GM12878 (cell line): ENCODE results near the gene TRABD.

Source experiments
- ASH2L ChIP-seq: fragments of 300-600, 200-600 bp; sonication (generic); IDR thresholded peaks from 2 replicates; pipeline ENCODE4 v1.6.1; 2017; ENCODE audit warnings: low read depth, mild to moderate bottlenecking, borderline replicate concordance
- BCL3 ChIP-seq: IDR thresholded peaks from 2 replicates; pipeline ENCODE4 v1.6.1; 2011; ENCODE audit warnings: borderline replicate concordance, low read depth, mild to moderate bottlenecking, moderate library complexity, low read length; ENCODE audit not compliant: insufficient read depth, poor library complexity, severe bottlenecking
- CTCF ChIP-seq, 3 experiments: IDR thresholded peaks in 2 of 3; conservative IDR thresholded peaks in 1 of 3; 2 replicates each; pipeline ENCODE4 v1.5.1; 2011; ENCODE audit warnings: low read depth in 3 of 3, low read length in 3 of 3, mild to moderate bottlenecking in 3 of 3, control low read depth in 2 of 3, moderate library complexity in 2 of 3, inconsistent platforms in 1 of 3, mixed read lengths in 1 of 3; ENCODE audit not compliant: control insufficient read depth in 2 of 3, insufficient read depth in 1 of 3; ENCODE audit errors: extremely low read depth in 1 of 3
- EZH2 ChIP-seq: IDR thresholded peaks from 2 replicates; pipeline ENCODE4 v1.6.1; 2012; ENCODE audit warnings: low read depth, mild to moderate bottlenecking, control low read depth, inconsistent platforms, low read length, borderline replicate concordance; ENCODE audit not compliant: control insufficient read depth
- GATAD2B ChIP-seq: fragments of 450-650 bp; conservative IDR thresholded peaks from 2 replicates; pipeline ENCODE4 v1.6.1; 2017; ENCODE audit warnings: low read depth, mild to moderate bottlenecking, moderate library complexity
- HDAC2 ChIP-seq: fragments of 200-600 bp; sonication (generic); IDR thresholded peaks from 2 replicates; pipeline ENCODE4 v1.6.1; 2017
- MAX ChIP-seq: IDR thresholded peaks from 2 replicates; pipeline ENCODE4 v1.6.1; 2012; ENCODE audit warnings: low read depth, low read length, improper control_type of control experiment
- NFYB ChIP-seq: IDR thresholded peaks from 2 replicates; pipeline ENCODE4 v1.6.1; 2011; ENCODE audit warnings: low read depth, mild to moderate bottlenecking, low read length, improper control_type of control experiment, moderate library complexity; ENCODE audit not compliant: insufficient read depth
- NRF1 ChIP-seq: conservative IDR thresholded peaks from 2 replicates; pipeline ENCODE4 v1.6.1; 2011; ENCODE audit warnings: mild to moderate bottlenecking, low read depth, low read length, improper control_type of control experiment
- SUZ12 ChIP-seq: fragments of 200-600 bp; sonication (generic); IDR thresholded peaks from one replicate; pipeline ENCODE4 v1.6.1; 2018; ENCODE audit warnings: antibody characterized with exemption, mild to moderate bottlenecking; ENCODE audit not compliant: unreplicated experiment
- ZBTB4 ChIP-seq: fragments of 450-650 bp; formaldehyde crosslinking; IDR thresholded peaks from 2 replicates; pipeline ENCODE4 v1.4.0; 2022; ENCODE audit warnings: mild to moderate bottlenecking, moderate library complexity
- TF ChIP-seq, protein P1 (sequence below): fragments of 450-650 bp; IDR thresholded peaks from 2 replicates; pipeline ENCODE4 v1.6.1; 2018; ENCODE audit warnings: mild to moderate bottlenecking, low read depth, moderate library complexity; ENCODE audit not compliant: partially characterized antibody

GRCh38 chr22:50210378-50211139 is 24.8 kb downstream of the TRABD start:
- TF ChIP-seq CTCF (IDR thresholded peaks at IDR 0.05 in 2 of 3, conservative IDR thresholded peaks at IDR 0.05 in 1 of 3; ENCODE audit: control insufficient read depth in 2 of 3, extremely low read depth in 1 of 3, insufficient read depth in 1 of 3, low read depth in 3 of 3, low read length in 3 of 3), result no peak
- no peak for TF ChIP-seq ZBTB4 (CRISPR knock-in tag)
- TF ChIP-seq NRF1, result no peak
- TF ChIP-seq MAX, result no peak
- no peak for TF ChIP-seq EZH2
- TF ChIP-seq ASH2L, result no peak
- TF ChIP-seq HDAC2, result no peak
- TF ChIP-seq GATAD2B, result no peak
- no peak for TF ChIP-seq BCL3
- TF ChIP-seq SUZ12, result no peak
- TF ChIP-seq NFYB, result no peak
- TF ChIP-seq, protein P1, sequence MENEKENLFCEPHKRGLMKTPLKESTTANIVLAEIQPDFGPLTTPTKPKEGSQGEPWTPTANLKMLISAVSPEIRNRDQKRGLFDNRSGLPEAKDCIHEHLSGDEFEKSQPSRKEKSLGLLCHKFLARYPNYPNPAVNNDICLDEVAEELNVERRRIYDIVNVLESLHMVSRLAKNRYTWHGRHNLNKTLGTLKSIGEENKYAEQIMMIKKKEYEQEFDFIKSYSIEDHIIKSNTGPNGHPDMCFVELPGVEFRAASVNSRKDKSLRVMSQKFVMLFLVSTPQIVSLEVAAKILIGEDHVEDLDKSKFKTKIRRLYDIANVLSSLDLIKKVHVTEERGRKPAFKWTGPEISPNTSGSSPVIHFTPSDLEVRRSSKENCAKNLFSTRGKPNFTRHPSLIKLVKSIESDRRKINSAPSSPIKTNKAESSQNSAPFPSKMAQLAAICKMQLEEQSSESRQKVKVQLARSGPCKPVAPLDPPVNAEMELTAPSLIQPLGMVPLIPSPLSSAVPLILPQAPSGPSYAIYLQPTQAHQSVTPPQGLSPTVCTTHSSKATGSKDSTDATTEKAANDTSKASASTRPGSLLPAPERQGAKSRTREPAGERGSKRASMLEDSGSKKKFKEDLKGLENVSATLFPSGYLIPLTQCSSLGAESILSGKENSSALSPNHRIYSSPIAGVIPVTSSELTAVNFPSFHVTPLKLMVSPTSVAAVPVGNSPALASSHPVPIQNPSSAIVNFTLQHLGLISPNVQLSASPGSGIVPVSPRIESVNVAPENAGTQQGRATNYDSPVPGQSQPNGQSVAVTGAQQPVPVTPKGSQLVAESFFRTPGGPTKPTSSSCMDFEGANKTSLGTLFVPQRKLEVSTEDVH, result no peak
